Measurements from ENCODE around the gene COL18A1.

Gene COL18A1

GRCh38 chr21:45401054-45401518 is 3.9 kb upstream of the COL18A1 start:
- no peak overlapping the region for H3K4me3 Mint-ChIP-seq
- H3K4me1 Mint-ChIP-seq, result peaks cover 8% of the 10 kb centered on the region
- H3K36me3 Mint-ChIP-seq, result no peaks in the 10 kb centered on the region
- peaks cover 5% of the 10 kb centered on the region for H3K9me3 Mint-ChIP-seq
- DNase-seq (ENCODE audit: low spot score in 2 of 2) (no peak), ATAC-seq (no peak)
- no peak overlapping the region for H3K27ac Mint-ChIP-seq

DNA sequence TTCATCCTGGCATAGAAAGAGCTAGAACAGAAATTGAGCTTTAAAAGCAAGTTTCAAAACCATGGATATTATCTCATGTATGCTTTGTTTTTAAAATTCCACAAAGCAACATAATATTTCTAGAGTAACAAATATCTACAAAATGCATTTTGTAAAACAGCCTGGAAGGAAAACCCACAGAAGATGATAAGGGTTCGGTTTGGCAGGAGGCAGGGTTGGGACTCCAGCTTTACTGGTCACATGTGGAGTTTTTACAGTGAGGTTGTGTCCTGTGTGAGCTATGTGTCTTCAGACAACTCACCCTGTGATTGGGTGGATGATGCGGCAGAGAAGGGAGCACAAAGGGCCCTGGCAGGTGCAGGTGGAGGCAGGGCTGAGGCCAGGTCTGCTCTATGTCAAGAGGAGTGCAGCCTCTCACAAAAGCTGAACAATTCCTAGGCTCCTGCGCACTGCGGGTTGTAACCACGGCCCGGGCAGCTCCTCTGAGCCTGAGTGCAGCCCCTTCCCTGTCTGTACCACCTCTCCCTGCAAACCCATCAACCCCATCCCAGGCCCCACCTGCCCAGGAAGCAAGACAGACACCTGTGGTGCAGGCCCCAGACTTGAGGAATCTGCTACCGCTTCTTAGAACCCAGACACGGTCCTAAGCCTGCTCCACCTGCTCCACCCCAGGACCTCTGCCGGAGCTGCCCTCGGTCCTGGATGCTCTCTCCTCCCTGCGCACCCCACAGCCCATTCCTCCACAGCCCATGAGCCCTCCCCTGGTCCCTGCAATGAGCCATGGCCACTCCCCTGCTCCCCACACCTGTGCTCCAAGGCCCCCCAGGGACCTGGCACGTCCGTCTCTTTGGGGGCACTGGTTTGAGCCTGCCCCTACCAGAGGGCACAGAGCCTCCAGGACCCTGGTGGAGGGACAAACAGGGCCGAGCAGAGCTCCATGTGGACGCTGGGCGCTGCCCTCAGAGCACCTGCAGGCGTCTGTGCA is 2.8 kb upstream of the COL18A1 start:
- Mint-ChIP-seq H3K27ac (no peak overlapping the region), H3K9me3 (peaks cover 5% of the 10 kb centered on the region), H3K4me3 (no peak overlapping the region), H3K36me3 (no peaks in the 10 kb centered on the region), H3K4me1 (peaks cover 14% of the 10 kb centered on the region)
- DNase-seq (ENCODE audit: low spot score in 2 of 2) (no peak), ATAC-seq (no peak)

- H3K4me3 Mint-ChIP-seq, result peak overlapping the region; percentile 74
- H3K9me3 Mint-ChIP-seq, result peaks cover 5% of the 10 kb centered on the region
- DNase-seq (ENCODE audit: low spot score in 2 of 2), result no peak
- H3K4me1 Mint-ChIP-seq, result peaks cover 14% of the 10 kb centered on the region
- no peaks in the 10 kb centered on the region for H3K36me3 Mint-ChIP-seq
- ATAC-seq, result no peak
- H3K27ac Mint-ChIP-seq, result no peak overlapping the region
Observed at GRCh38 chr21:45403133-45403824, 1.7 kb upstream of the COL18A1 start.

DNA sequence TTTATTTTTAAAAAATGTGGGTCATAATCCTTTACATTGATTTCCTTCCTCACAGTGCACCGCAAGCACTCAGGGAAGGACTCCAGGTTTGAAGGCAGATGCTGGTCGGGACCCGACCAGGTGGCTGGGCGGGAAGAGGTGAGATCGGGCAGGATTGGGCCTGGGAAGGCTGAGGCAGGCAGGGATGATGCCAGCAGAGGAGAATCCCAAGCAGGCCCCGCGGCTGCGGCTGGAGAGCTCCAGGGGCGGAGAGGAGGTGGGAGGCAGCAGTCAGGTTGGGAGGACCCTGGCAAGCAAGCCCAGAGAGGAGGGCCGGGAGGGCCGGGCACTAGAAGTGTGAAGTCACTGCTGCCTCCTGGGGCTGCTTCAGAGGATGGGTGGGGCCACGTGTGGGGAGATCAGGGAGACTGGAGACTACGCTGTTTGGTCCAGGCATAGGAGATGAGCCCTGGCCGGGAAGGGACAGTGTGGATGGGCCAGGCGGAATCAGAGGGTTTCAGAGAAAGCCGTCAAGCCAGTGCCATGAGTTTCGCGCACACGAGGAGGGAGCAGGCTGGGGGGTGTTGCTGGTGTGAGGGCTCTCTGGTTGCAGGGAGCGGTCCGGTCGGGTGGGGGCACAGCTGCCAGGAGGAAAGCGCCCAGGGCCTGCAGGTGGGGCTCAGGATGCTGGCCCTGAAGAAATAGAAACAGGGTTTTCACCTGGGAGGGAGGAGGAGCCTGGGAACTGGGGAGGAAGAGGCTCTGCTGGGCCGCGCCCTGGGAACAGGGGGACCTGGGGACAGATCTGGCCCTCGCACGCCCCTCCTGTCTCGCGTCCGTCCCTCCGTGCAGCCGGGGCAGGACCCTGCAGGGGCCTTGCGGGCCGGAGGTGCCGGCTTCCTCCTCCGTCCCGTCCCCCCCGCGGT is 888 bp upstream of the COL18A1 start:
- H3K27ac Mint-ChIP-seq, result no peak overlapping the region
- DNase-seq (ENCODE audit: low spot score in 2 of 2), result no peak
- no peaks in the 10 kb centered on the region for H3K36me3 Mint-ChIP-seq
- peaks cover 14% of the 10 kb centered on the region for H3K4me1 Mint-ChIP-seq
- peak overlapping the region; percentile 74 for H3K4me3 Mint-ChIP-seq
- peak; percentile 31 for ATAC-seq
- peaks cover 5% of the 10 kb centered on the region for H3K9me3 Mint-ChIP-seq

GRCh38 chr21:45405271-45405818 is 380 bp downstream of the COL18A1 start:
- no peak overlapping the region for H3K27ac Mint-ChIP-seq
- ATAC-seq (peak; percentile 34), DNase-seq (ENCODE audit: low spot score in 2 of 2) (no peak)

DNA sequence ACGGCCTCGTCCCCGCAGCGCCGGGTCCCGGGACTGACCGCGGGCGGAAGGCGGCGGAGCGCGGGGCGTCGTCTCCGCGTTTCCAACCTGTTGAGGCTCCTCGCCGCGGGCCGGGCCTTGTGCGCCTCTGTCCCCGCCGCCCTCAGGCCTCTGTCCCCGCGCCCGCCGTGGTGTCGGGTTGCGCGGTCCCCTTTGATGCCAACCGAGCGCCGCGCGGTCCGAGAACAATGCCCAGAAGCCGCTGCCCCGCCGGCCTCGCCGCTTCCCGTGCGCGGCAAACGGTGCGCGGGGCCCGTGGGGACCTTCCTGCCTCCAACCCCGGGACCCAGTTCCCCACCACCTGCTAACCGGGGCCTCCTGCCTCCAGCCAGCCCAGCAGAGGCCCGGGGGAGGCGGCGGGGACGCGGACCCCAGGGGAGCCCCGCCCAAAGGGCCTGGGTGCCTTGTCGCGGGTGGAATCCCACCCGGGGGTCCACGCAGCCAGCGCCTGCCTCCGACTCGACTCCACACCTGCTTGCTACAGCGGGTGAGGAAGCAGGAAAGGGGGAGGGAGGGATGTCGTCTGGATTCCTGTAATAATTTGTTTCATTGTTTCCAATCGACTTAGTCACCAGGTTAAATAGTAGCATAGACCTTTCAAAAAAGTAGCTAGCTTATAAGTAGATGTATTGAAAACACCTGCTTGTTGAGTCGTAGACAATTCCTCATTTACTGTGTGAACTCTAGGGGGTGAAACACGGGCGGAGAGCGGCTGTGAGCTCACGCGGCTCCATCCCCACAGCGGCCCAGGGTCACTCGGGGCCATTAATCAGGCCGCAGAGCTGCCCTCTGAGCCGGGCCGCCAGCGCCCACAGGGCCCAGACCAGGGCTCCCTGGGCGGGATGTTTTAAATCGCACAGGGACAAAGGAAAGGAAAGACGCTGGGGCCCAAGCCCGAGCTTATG is 1.1 kb downstream of the COL18A1 start:
- Mint-ChIP-seq H3K27ac (no peak overlapping the region), H3K4me1 (peaks cover 14% of the 10 kb centered on the region), H3K9me3 (peaks cover 5% of the 10 kb centered on the region), H3K36me3 (no peaks in the 10 kb centered on the region), H3K4me3 (peak overlapping the region; percentile 42)
- DNase-seq (ENCODE audit: low spot score in 2 of 2) (no peak), ATAC-seq (no peak)

More at GRCh38 chr21:45405271-45405818, 380 bp downstream of the COL18A1 start:
- H3K36me3 Mint-ChIP-seq, result no peaks in the 10 kb centered on the region
- no peak overlapping the region for H3K4me3 Mint-ChIP-seq
- peaks cover 14% of the 10 kb centered on the region for H3K4me1 Mint-ChIP-seq
- peaks cover 5% of the 10 kb centered on the region for H3K9me3 Mint-ChIP-seq

DNA sequence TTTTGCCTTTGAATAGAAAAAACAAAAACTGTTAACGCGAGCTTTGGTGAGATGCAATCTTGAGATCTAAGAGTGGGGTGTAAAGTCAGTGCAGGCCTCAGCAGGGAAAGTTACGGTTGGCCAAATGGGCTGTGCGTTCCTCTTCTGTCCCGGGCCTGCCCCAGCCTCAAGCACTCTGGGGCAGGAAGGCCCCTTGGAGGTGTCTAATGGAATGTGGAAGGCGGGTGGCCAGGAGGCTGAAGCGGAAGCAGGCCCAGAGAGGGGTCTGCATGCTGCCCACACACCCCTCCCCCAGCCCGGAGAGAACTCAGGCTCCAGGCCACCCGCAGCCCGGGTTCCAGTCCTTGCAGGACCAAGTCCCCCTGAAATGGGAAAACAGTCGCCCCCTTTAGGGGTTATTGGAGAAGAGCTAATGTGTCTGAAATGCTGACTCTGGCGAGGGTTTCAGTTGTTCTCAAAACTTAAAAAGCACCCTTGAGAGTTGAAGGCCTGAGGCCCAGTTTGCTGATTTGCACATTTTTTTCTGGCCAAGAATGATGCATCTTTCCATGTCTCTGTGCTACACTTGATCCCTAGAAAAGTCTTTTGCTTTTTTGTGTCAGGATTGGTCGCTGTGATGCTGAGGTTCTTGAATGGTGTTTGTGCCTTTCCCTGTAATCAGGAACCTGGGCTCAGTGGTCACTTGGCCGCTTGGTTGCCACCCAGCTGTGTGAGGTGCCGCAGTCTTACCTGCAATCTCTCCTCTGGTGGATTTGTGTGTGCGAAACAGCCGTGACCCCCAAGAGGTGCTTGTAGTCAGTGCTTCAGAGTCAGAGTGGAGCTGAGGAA is 2.0 kb downstream of the COL18A1 start:
- ATAC-seq (no peak), DNase-seq (ENCODE audit: low spot score in 2 of 2) (no peak)
- H3K4me3 Mint-ChIP-seq, result peak overlapping the region; percentile 42
- peaks cover 14% of the 10 kb centered on the region for H3K4me1 Mint-ChIP-seq
- no peaks in the 10 kb centered on the region for H3K36me3 Mint-ChIP-seq
- H3K9me3 Mint-ChIP-seq, result no peaks in the 10 kb centered on the region
- H3K27ac Mint-ChIP-seq, result no peak overlapping the region

DNA sequence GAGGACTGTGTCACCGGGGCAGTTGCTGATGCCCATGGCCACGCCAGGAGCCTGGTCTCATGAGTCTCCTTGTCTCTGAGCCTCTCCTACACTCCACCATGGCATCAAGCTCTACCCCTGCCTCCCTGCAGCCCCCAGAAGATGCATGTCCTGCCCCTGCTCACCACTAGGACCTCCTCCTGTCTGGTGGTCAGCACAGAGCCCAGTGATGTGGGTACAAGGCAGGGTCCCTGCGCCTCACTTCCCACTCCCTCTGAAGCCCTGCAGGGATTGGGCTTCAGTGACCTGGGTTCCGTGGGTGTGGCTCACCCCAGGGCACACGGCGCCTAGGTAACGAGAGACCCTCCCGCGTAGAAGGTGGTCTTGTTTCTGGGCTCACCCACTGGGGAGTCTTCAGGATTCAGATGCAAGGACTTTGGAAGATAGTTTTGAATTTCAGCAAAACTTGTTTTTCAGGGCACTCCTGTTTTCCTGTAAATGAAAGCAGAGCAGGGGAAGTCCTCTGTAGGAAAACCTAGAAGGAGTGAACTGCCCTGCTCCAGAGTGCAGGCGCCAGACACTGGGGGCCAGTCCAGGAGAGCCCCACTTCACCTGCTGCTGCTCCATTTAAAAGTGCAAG is 2.8 kb downstream of the COL18A1 start:
- DNase-seq (ENCODE audit: low spot score in 2 of 2) (no peak), ATAC-seq (no peak)
- no peak overlapping the region for H3K27ac Mint-ChIP-seq
- no peaks in the 10 kb centered on the region for H3K36me3 Mint-ChIP-seq
- H3K9me3 Mint-ChIP-seq, result no peaks in the 10 kb centered on the region
- no peak overlapping the region for H3K4me3 Mint-ChIP-seq
- H3K4me1 Mint-ChIP-seq, result peaks cover 14% of the 10 kb centered on the region

DNA sequence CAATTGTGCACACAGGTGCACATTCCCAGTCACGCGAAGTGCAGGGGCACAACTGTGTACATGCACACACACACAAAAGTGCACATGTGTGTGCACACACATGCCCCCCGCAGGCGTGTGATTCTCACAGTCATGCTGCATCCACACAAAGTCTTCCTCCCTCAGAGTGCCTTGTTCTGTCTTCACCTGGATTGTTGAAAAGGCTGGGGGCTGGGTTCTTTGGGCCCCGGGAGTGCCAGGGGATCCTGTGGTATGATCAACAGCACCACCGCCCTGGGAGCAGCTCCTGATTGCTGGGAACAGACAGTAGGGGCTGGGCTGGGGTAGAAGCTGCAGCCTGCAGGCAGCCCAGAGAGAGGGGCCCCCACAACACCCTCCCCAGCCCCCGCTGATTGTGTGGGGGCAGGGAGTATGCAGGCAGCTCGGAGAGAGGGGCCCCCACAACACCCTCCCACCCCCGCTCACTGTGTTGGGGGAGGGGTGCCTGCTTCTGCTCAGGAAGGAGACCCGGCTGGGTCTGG is 3.4 kb downstream of the COL18A1 start:
- H3K9me3 Mint-ChIP-seq, result no peaks in the 10 kb centered on the region
- H3K4me1 Mint-ChIP-seq, result peaks cover 14% of the 10 kb centered on the region
- no peak overlapping the region for H3K27ac Mint-ChIP-seq
- ATAC-seq, result no peak
- no peaks in the 10 kb centered on the region for H3K36me3 Mint-ChIP-seq
- no peak for DNase-seq (ENCODE audit: low spot score in 2 of 2)
- no peak overlapping the region for H3K4me3 Mint-ChIP-seq

DNA sequence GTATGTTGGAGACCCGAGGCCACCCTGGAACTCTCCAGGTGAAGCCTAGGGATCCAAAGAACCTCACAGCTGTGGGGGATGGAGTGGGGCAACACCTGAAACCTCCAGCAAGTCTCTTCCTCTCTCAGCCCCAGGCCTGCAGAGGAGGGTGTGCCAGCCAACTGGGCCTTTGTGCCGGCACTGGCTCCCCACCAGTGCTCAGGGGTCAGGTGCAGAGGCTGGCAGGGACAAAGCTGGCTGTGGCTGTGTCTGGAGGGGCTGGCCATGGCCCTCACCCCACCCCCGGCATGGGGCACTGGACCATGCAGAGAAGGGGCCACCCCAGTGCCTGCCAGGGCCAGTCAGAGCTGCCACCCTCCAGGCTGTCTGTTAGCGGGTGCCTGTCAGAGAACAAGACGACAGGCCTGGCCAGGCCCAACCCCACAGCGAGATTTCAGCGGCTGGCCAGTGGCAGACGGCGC is 3.9 kb downstream of the COL18A1 start:
- Mint-ChIP-seq H3K4me1 (peaks cover 12% of the 10 kb centered on the region), H3K36me3 (no peaks in the 10 kb centered on the region), H3K27ac (no peak overlapping the region), H3K9me3 (no peaks in the 10 kb centered on the region), H3K4me3 (no peak overlapping the region)
- ATAC-seq (no peak), DNase-seq (ENCODE audit: low spot score in 2 of 2) (no peak)

- no peaks in the 10 kb centered on the region for H3K36me3 Mint-ChIP-seq
- H3K27ac Mint-ChIP-seq, result no peak overlapping the region
- H3K4me3 Mint-ChIP-seq, result no peak overlapping the region
Observed at GRCh38 chr21:45409466-45410150, 4.6 kb downstream of the COL18A1 start.

GRCh38 chr21:45410151-45410864 is 5.3 kb downstream of the COL18A1 start:
- no peak for ATAC-seq
- Mint-ChIP-seq H3K4me1 (peaks cover 6% of the 10 kb centered on the region), H3K9me3 (no peaks in the 10 kb centered on the region), H3K27ac (no peak overlapping the region), H3K36me3 (no peaks in the 10 kb centered on the region), H3K4me3 (no peak overlapping the region)
- no peak for DNase-seq (ENCODE audit: low spot score in 2 of 2)

More at GRCh38 chr21:45409466-45410150, 4.6 kb downstream of the COL18A1 start:
- DNase-seq (ENCODE audit: low spot score in 2 of 2) (no peak), ATAC-seq (no peak)
- H3K4me1 Mint-ChIP-seq, result peaks cover 6% of the 10 kb centered on the region
- H3K9me3 Mint-ChIP-seq, result no peaks in the 10 kb centered on the region
